Measurements from ENCODE around the gene RPLP1. TPM values are rescaled to one million over a fixed set of nuclear protein-coding genes. Genes with fewer than 3 reads are reported as not detected.

RPLP1 gene
- polyA plus RNA-seq, 1 donor (not counting 4 experiments of a cell fraction or from before 2014, with no cell fraction given) = 755 TPM

- TF ChIP-seq CTCF (optimal IDR thresholded peaks at IDR 0.05 in 1 of 3, IDR thresholded peaks at IDR 0.05 in 1 of 3, conservative IDR thresholded peaks at IDR 0.05 in 1 of 3; ENCODE audit: extremely low read depth in 1 of 3, insufficient read depth in 2 of 3, low read length in 3 of 3) (no peak), EZH2 (IDR thresholded peaks at IDR 0.05; ENCODE audit: low read length) (no peak)
- DNase-seq (ENCODE audit: low read depth, low spot score) (no peak), FAIRE-seq (no peak)
- peaks cover 7 to 38% of the 10 kb centered on the region in 2 experiments for H3K36me3 ChIP-seq (ENCODE audit: control insufficient read depth in 2 of 2, extremely low read depth in 1 of 2, insufficient read depth in 2 of 2, low read length in 2 of 2)
- H3K27ac ChIP-seq (ENCODE audit: control insufficient read depth, insufficient read depth, low read length) = no peak overlapping the region
- H3K27me3 ChIP-seq (ENCODE audit: control insufficient read depth, extremely low read depth, insufficient read depth, low read length) = no peaks in the 10 kb centered on the region
- H3K9ac ChIP-seq (ENCODE audit: control insufficient read depth, extremely low read depth, insufficient read depth, low read length) = no peak overlapping the region
- no peak overlapping the region for H3K4me2 ChIP-seq (ENCODE audit: control insufficient read depth, extremely low read depth, insufficient read depth, low read depth, low read length)
- no peaks in the 10 kb centered on the region for H3K4me1 ChIP-seq (ENCODE audit: control insufficient read depth, extremely low read depth, insufficient read depth, low read length)
- no peaks in the 10 kb centered on the region for H3K9me1 ChIP-seq (ENCODE audit: control insufficient read depth, extremely low read depth, insufficient read depth, low read length)
- no peak overlapping the region for H2AFZ ChIP-seq (ENCODE audit: control insufficient read depth, low read length)
- H4K20me1 ChIP-seq (ENCODE audit: control insufficient read depth, extremely low read depth, insufficient read depth, low read length) = no peaks in the 10 kb centered on the region
- dilution Hi-C loops (cut with MboI; ENCODE audit: extremely low pct_ligation_motif_present, low sequenced_read_pairs) = no loop called here
- no peaks in the 10 kb centered on the region for H3K9me3 ChIP-seq (ENCODE audit: control insufficient read depth, low read depth, low read length)
- H3K79me2 ChIP-seq (ENCODE audit: control insufficient read depth, insufficient read depth, low read length) = peaks cover 8% of the 10 kb centered on the region
- no peak overlapping the region for H3K4me3 ChIP-seq (ENCODE audit: control insufficient read depth in 2 of 3, extremely low read depth in 1 of 3, insufficient read depth in 2 of 3, low read depth in 1 of 3, low read length in 3 of 3)
Observed at GRCh38 chr15:69436951-69437350, 15.7 kb upstream of the RPLP1 start.

GRCh38 chr15:69439623-69440022, 13.0 kb upstream of the RPLP1 start:
- dilution Hi-C loops (cut with MboI; ENCODE audit: extremely low pct_ligation_motif_present, low sequenced_read_pairs) = no loop called here
- H3K36me3 ChIP-seq (ENCODE audit: control insufficient read depth in 2 of 2, extremely low read depth in 1 of 2, insufficient read depth in 2 of 2, low read length in 2 of 2) = peaks cover 5 to 32% of the 10 kb centered on the region in 2 experiments
- H3K79me2 ChIP-seq (ENCODE audit: control insufficient read depth, insufficient read depth, low read length) = peaks cover 1% of the 10 kb centered on the region

More at GRCh38 chr15:69439623-69440022, 13.0 kb upstream of the RPLP1 start:
- no peak for TF ChIP-seq CTCF (optimal IDR thresholded peaks at IDR 0.05 in 1 of 3, IDR thresholded peaks at IDR 0.05 in 1 of 3, conservative IDR thresholded peaks at IDR 0.05 in 1 of 3; ENCODE audit: extremely low read depth in 1 of 3, insufficient read depth in 2 of 3, low read length in 3 of 3)
- TF ChIP-seq EZH2 (IDR thresholded peaks at IDR 0.05; ENCODE audit: low read length) = no peak
- H3K9me1 ChIP-seq (ENCODE audit: control insufficient read depth, extremely low read depth, insufficient read depth, low read length) = no peaks in the 10 kb centered on the region
- H4K20me1 ChIP-seq (ENCODE audit: control insufficient read depth, extremely low read depth, insufficient read depth, low read length) = no peaks in the 10 kb centered on the region
- H2AFZ ChIP-seq (ENCODE audit: control insufficient read depth, low read length) = no peak overlapping the region
- H3K9ac ChIP-seq (ENCODE audit: control insufficient read depth, extremely low read depth, insufficient read depth, low read length) = no peak overlapping the region
- no peak for DNase-seq (ENCODE audit: low read depth, low spot score)
- H3K27ac ChIP-seq (ENCODE audit: control insufficient read depth, insufficient read depth, low read length) = no peak overlapping the region
- no peaks in the 10 kb centered on the region for H3K27me3 ChIP-seq (ENCODE audit: control insufficient read depth, extremely low read depth, insufficient read depth, low read length)
- no peak overlapping the region for H3K4me3 ChIP-seq (ENCODE audit: control insufficient read depth in 2 of 3, extremely low read depth in 1 of 3, insufficient read depth in 2 of 3, low read depth in 1 of 3, low read length in 3 of 3)
- H3K9me3 ChIP-seq (ENCODE audit: control insufficient read depth, low read depth, low read length) = no peaks in the 10 kb centered on the region
- no peaks in the 10 kb centered on the region for H3K4me1 ChIP-seq (ENCODE audit: control insufficient read depth, extremely low read depth, insufficient read depth, low read length)
- no peak overlapping the region for H3K4me2 ChIP-seq (ENCODE audit: control insufficient read depth, extremely low read depth, insufficient read depth, low read depth, low read length)
- no peak for FAIRE-seq
